HG02943 (cell line): ENCODE data around the gene TP53BP1.
"Not testable (repeated sequence)": the region's sequence is repeated elsewhere in the genome, so short reads cannot be mapped to it uniquely, and the experiment has no call there.

Experiments used
- ATAC-seq: cut with Tn5 transposase; IDR thresholded peaks from one replicate; pipeline ENCODE4 v1.9.1; 2021; ENCODE audit warnings: mild to moderate bottlenecking, low read depth, moderate library complexity; ENCODE audit not compliant: unreplicated experiment

The TP53BP1 gene

GRCh38 chr15:43433165-43433564 lies 59.8 kb downstream of the TP53BP1 start:
- ATAC-seq = no peak

GRCh38 chr15:43429687-43430086 lies 63.3 kb downstream of the TP53BP1 start:
- no peak for ATAC-seq

- ATAC-seq = no peak
These were observed 69.2 kb downstream of the TP53BP1 start for GRCh38 chr15:43423793-43424192.

- ATAC-seq = no peak
These were observed 72.1 kb downstream of the TP53BP1 start for GRCh38 chr15:43420876-43421275.

- no peak for ATAC-seq
These were observed 72.5 kb downstream of the TP53BP1 start for GRCh38 chr15:43420435-43420834.

- no peak for ATAC-seq
These were observed 78.8 kb downstream of the TP53BP1 start for GRCh38 chr15:43414196-43414595.

GRCh38 chr15:43412096-43412495 lies 80.9 kb downstream of the TP53BP1 start:
- no peak for ATAC-seq

GRCh38 chr15:43410572-43411214 lies 82.3 kb downstream of the TP53BP1 start:
- ATAC-seq = no peak

GRCh38 chr15:43408789-43409188 lies 84.2 kb downstream of the TP53BP1 start:
- ATAC-seq = no peak

- no peak for ATAC-seq
These were observed 86.1 kb downstream of the TP53BP1 start for GRCh38 chr15:43406808-43407207.

- ATAC-seq = no peak
These were observed 86.8 kb downstream of the TP53BP1 start for GRCh38 chr15:43406189-43406588.

GRCh38 chr15:43404130-43404529 lies 88.8 kb downstream of the TP53BP1 start:
- no peak for ATAC-seq

GRCh38 chr15:43403616-43404015 lies 89.3 kb downstream of the TP53BP1 start:
- no peak for ATAC-seq

GRCh38 chr15:43402255-43402654 lies 90.7 kb downstream of the TP53BP1 start:
- ATAC-seq = no peak

GRCh38 chr15:43393592-43393991 lies 99.4 kb downstream of the TP53BP1 start:
- ATAC-seq = not testable (repeated sequence)

- no peak for ATAC-seq
These were observed 102.2 kb downstream of the TP53BP1 start for GRCh38 chr15:43390723-43391122.

- ATAC-seq = no peak
These were observed 109.9 kb downstream of the TP53BP1 start for GRCh38 chr15:43383070-43383469.

GRCh38 chr15:43382310-43382709 lies 110.6 kb downstream of the TP53BP1 start:
- ATAC-seq = no peak

- no peak for ATAC-seq
These were observed 114.4 kb downstream of the TP53BP1 start for GRCh38 chr15:43378601-43379000.

- no peak for ATAC-seq
These were observed 116.8 kb downstream of the TP53BP1 start for GRCh38 chr15:43376017-43376705.

- ATAC-seq = peak; percentile 69
These were observed 121.7 kb downstream of the TP53BP1 start, which contains the start of the genes TUBGCP4 and ZSCAN29 for GRCh38 chr15:43370975-43371974. TUBGCP4 (plus strand) TSS chr15:43371101; CDS start chr15:43371355, 254 bp downstream. ZSCAN29 (minus strand) TSS chr15:43371043; CDS start chr15:43369913, 1,130 bp downstream.
